NCI-H1092 (cell line): Measurements from ENCODE around the gene IGLL5.
"Not testable (repeated sequence)": the region's sequence is repeated elsewhere in the genome, so short reads cannot be mapped to it uniquely, and the experiment has no call there.

Experiments
- DNase-seq: peaks from one replicate; lab custom pipeline; 2025; lab: John Stamatoyannopoulos, UW

IGLL5 gene

GRCh38 chr22:22900527-22901205, 13.1 kb downstream of the IGLL5 start:
- not testable (repeated sequence) for DNase-seq

DNA sequence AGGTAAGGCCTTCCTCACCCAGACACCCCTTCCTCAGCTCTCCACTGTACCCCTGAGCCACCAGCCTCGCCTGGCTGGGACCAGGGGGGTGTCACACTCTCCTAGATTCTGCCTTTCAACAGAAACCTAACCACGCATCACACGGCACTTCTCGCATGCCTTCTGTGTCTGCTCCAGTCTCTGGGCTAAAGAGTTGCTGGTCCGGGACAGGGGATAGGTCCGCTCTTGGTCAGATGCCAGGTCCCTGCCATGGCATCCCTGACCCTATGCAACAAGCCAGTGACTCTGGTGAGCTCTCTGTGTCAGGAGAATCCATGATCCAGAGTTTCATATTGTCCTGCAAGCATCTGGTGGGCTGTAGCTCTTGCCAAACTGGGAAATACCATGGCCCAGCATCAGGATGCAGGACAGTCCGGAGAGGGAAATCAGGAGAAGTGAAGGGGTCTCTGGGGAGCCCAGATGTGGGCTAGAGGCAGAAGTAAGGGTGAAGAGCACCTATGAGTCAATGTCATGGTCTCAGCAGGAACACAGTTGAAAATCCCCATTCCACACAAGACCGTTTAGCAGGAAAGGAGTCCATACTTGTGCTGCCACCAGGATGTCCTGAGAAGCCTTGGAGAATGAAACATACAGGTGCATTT, 14.1 kb downstream of the IGLL5 start:
- no peak for DNase-seq

DNA sequence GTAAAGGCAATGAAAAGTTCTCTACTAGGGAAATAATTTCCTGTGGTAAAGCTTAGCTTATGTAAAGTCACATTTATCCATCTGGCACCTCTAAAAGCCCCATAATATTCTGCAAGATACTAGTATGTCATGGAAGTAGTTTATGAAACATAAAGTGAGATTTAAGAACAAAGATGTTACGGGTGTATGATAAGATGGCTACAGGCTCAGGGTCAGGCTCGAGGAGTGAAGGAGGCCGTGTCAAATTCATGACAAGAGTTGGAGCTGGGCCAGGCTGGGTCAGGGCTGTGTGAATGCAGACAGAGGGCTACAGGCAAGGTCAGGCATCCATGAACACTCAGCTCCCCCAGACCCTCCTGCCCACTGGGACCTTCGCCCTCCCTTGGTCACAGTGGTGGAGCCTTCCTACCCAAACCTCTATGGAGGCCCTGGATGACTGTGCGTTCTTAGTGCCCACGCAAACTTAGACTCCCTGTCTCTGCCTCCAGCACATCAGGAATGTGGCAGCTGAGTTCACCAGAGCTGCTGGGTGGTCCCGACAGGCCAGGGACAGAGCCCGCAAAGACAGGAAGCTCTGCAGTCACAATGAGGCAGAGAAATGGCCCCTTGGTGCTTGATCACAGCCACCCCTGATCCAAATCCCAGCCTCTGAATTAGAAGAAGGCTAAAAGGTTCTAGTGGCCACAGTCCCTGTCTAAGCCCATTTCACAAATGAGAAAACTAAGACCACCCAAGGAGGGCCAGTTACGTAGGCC, 14.8 kb downstream of the IGLL5 start:
- no peak for DNase-seq

DNA sequence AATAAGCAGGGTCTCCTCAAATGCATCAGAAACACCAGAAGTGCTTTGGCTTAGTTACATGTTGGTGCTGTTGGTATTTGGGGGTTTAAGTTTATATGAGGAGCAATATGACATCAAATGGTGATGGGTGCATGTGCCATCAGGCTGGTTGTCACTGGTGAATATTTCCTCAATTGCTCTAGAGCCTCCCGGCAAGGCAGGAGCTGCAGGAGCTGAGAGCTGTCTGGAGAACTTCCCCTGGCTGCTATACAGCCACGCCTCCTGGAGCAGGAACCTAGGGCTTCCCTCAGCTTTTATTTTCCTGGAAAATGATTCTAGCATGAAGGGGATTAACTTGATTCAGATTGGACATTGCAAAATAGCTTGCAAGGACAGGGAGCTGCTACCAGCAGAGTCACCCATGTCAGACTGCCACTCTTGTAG, 15.8 kb downstream of the IGLL5 start:
- no peak for DNase-seq

GRCh38 chr22:22903781-22904192, 16.2 kb downstream of the IGLL5 start:
- DNase-seq = not testable (repeated sequence)

GRCh38 chr22:22904736-22905135, 17.1 kb downstream of the IGLL5 start:
- DNase-seq = not testable (repeated sequence)

DNA sequence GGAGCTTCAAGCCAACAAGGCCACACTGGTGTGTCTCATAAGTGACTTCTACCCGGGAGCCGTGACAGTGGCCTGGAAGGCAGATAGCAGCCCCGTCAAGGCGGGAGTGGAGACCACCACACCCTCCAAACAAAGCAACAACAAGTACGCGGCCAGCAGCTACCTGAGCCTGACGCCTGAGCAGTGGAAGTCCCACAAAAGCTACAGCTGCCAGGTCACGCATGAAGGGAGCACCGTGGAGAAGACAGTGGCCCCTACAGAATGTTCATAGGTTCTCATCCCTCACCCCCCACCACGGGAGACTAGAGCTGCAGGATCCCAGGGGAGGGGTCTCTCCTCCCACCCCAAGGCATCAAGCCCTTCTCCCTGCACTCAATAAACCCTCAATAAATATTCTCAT, 18.8 kb downstream of the IGLL5 start:
- not testable (repeated sequence) for DNase-seq

DNA sequence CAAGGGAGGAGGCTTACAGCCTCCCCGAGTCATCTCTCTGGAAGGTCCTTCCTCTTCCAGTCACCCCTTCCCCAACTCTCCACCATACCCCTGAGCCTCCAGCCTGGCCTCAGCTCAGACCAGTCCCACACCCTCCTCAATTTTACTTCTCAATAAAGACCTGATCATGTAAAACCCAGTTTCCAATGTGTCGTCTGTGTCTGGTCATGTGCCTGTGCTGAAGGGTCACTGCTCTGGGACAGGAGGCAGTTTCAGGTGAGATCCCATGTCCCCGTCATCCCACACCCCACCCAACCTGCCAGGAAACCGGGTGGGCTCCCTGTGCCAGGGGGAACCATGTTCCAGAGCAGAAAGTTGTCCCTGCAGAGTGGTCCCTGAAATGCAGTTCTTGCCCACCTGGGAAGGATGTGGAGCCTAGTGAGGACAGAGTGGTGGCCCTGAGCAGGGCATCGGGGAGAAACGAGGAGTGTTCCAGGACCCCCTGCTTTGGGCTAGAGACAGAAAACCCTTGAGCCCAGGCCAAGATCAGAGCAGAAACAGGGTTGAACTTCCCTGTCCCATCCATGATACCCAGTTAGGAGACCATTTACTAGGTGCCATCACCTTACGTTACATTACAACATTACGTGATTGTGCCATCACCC, 19.4 kb downstream of the IGLL5 start:
- no peak for DNase-seq

DNA sequence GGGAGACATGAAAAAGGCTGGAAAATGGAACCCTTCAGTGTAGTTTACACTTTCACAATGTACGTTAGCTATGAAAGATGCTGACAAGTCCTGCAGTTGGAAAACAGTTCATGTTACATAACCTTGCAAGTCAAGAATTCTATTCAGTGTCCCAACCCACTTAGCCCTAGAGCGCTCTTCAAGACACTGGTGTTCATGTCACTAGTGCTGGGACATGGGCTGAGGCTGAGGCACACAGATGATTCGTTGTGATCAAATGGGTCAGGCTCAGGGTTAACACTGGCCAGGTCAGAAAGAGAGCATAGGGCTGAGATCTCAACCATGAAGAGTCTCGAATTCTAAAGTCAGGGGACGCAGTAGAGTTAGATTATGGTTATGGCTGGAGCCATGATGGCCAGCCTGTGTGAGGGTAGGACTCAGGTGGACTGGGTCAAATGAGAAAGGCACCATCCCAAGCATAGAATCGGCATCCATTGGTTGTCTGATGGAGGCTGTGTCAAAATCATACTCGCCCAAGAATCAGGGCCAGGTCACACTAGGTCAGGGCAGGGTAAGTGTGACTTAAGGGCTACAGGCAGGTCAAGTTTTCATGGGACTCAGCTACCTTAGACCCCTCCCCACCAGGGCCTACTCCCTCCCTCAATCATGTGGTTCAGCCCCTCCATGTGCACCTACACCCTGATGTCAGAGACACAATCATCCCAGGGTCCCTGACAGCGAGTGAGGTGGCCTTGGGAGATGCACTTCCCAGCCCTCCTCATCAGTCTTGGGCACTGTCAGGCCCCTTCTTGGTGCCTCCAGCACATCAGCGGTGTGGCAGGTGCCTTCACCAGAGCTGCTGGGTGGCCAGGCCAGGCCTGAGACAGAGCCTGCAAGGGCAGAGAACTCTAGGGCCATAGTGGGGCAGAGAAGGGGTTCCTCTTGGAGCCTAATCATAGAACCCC, 20.2 kb downstream of the IGLL5 start:
- DNase-seq = no peak

- no peak for DNase-seq
Measured at GRCh38 chr22:22908495-22908861, 20.9 kb downstream of the IGLL5 start.

DNA sequence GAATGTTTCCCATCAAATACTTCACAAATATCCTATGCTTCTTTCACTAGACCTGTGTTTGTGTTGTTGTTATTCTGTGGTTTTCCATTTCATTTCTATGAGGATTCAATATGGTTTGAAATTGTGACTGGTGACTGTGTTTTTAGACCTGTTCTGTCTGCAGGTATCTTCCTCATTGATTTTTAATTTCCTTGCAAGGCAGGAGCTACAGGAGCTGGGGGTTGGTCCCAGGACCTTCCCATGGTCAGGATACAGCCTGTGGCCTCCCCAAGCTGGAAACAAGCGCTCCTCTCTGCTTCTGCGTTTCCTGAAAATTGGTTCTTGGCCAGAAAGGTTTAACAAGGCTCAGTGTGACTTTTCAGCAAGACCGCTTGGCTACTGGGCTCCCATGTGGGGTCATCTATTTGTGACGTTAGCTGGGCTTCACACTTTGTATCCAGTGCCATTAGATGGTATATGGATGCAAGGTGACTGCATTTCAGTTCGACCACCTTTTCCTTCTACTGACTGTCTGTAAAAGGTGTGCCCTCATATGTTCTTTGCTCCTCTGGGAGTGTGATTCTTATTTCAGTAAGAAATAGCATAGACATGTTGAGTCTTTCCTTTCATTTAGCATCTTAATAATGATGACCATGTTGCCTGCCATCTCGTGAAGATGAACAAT, 21.5 kb downstream of the IGLL5 start:
- DNase-seq = no peak

DNA sequence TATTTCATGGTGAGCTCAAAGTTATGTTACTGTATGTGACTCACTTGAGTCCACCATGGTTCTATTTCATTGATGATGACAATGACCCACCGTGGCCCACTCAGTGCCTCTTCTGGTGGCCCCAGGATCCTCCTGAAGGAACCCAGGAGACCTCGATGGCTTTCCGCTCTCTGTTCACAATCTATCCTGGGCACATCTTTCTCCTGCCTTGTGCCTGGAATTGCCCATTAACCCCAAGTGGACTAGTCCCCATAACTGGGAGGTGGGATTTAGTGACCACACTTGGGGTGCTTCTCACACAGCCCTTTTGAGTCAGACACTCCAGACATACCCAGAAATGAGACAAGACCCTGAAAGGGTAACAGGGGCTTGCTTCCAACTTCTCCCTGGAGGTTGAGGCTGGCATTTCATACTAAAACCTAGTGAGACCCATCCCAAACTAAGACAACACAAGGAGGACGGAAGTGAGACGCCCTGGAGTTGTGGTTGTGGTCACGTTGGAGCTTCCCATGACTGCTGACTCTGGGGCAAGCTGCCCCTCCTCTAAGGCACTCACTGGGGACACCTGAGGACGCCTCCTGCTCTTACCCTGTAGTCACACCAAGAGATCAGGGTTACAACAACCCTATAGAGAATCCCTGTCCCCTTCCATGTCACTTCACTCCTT, 22.1 kb downstream of the IGLL5 start:
- no peak for DNase-seq

- DNase-seq = no peak
Measured at GRCh38 chr22:22910272-22911240, 22.9 kb downstream of the IGLL5 start.

DNA sequence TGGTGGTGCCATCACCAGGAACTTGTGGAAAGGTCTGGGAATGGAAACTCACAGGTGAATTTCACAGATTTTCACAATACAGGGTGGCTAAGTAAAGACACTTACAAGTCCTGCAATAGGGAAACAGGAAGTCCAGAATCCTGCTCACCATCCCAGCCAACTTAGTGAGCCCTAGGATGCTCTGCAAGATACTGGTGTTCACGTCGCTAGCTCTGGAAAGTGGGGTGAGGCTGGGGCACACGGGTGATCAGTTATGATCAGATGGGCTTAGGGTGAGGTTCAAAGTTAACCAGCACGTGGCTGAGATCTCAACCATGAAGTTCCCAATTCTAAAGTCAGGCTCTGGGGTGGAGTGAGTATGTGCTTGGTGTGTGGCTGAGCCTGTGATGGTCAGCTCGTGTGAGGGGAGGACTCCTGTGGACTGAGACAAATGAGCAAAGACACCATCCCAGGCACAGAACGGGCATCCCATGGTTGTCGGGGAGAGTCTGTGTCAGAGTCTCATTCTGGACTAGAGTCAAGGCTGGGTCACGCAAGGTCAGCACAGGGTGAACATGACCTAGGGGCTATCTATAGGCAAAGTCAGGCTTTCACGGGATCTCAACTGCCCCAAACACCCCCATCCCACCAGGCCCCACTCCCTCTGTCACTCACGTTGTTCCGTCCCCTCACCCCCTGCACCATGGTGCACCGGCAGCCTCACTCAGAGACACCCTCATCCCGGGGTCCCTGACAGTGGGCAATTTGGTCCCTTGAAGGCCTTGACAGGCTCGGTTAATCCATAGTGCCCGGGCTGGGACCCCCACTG, 23.9 kb downstream of the IGLL5 start:
- DNase-seq = no peak

- no peak for DNase-seq
Measured at GRCh38 chr22:22912135-22912987, 24.7 kb downstream of the IGLL5 start.

GRCh38 chr22:22912988-22913253, 25.3 kb downstream of the IGLL5 start:
- DNase-seq = no peak

DNA sequence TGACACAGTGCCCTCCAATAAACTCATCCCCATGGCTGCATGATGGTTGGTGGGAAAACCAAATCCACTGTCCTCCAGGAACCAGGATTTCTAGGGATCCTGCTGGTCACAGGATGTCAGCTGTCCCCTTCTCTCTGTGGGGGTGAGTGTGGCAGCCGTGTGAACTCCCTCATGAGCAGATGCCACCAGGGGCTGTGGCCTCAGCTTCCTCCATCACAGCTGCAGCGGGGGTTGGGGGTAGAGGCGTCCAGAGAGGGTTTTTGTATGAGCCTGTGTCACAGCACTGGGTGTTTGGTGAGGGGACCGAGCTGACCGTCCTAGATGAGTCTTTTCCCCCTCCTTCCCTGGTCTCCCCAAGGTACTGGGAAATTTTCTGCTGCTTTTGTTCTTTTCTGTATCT, 26.4 kb downstream of the IGLL5 start:
- no peak for DNase-seq
